ENCODE results near the gene WDR27.

DNA sequence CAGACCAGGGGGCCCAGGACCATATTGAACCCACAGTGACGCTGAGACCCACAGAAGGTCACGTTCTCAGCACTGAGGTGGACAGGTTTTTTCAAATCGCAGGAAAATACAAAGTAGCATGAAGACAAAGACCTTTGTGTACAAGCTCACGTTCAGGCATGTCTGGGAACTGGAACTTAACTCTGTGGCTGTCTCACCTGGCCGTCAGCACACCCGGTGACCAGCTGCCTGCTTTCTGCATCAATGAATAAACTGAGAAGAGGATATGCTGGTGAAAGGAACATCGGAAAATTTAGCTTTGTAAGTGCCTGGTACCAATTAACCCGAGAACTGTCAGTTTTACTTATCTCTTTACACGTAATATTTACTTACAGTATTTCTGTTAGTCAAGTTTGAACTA is 36.5 kb downstream of the WDR27 start:
- TF ChIP-seq, protein P1, sequence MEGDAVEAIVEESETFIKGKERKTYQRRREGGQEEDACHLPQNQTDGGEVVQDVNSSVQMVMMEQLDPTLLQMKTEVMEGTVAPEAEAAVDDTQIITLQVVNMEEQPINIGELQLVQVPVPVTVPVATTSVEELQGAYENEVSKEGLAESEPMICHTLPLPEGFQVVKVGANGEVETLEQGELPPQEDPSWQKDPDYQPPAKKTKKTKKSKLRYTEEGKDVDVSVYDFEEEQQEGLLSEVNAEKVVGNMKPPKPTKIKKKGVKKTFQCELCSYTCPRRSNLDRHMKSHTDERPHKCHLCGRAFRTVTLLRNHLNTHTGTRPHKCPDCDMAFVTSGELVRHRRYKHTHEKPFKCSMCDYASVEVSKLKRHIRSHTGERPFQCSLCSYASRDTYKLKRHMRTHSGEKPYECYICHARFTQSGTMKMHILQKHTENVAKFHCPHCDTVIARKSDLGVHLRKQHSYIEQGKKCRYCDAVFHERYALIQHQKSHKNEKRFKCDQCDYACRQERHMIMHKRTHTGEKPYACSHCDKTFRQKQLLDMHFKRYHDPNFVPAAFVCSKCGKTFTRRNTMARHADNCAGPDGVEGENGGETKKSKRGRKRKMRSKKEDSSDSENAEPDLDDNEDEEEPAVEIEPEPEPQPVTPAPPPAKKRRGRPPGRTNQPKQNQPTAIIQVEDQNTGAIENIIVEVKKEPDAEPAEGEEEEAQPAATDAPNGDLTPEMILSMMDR (IDR thresholded peaks at IDR 0.05): no peak
- no peak for TF ChIP-seq POLR2A (IDR thresholded peaks at IDR 0.05)

Measured in prostate gland (tissue), 2 donors.